ENCODE results near the gene DGLUCY.
"Not testable (repeated sequence)": the region's sequence is repeated elsewhere in the genome, so short reads cannot be mapped to it uniquely, and the experiment has no call there.

DGLUCY gene

DNA sequence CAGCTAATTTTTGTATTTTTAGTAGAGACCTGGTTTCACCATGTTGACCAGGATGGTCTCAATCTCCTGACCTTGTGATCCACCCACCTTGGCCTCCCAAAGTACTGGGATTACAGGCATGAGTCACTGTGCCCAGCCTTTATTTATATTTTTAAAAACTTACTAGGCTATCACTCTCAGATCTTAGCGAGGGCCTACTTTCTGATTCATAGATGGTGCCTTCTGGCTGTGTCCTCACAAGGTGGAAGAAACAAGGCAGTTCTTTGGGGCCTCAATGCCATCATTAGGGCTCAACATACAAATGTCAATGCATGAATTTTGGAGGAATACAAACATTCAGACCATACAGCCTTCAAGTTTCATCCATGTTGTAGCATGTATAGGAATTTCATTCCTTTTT is 2.4 kb upstream of the DGLUCY start:
- no peak for DNase-seq (ENCODE audit: low spot score)

DNA sequence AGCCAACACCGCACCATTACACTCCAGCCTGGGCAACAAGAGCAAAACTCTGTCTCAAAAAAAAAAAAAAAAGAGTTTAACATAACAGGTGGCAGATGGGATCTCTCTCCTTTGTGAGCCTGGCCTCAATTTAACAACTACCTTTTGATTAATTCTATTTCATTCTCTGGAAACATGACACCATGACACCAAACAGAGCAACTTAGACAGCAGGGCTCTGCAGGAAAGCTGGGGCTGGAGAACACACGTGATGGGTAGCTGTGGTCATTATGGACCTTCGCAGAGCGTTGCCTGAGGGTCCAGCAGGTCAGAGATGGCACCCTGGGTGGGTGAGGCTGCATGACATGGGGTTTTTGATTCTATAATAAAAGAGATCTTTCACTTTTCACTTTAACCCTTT is 1.7 kb upstream of the DGLUCY start:
- no peak for DNase-seq (ENCODE audit: low spot score)

DNA sequence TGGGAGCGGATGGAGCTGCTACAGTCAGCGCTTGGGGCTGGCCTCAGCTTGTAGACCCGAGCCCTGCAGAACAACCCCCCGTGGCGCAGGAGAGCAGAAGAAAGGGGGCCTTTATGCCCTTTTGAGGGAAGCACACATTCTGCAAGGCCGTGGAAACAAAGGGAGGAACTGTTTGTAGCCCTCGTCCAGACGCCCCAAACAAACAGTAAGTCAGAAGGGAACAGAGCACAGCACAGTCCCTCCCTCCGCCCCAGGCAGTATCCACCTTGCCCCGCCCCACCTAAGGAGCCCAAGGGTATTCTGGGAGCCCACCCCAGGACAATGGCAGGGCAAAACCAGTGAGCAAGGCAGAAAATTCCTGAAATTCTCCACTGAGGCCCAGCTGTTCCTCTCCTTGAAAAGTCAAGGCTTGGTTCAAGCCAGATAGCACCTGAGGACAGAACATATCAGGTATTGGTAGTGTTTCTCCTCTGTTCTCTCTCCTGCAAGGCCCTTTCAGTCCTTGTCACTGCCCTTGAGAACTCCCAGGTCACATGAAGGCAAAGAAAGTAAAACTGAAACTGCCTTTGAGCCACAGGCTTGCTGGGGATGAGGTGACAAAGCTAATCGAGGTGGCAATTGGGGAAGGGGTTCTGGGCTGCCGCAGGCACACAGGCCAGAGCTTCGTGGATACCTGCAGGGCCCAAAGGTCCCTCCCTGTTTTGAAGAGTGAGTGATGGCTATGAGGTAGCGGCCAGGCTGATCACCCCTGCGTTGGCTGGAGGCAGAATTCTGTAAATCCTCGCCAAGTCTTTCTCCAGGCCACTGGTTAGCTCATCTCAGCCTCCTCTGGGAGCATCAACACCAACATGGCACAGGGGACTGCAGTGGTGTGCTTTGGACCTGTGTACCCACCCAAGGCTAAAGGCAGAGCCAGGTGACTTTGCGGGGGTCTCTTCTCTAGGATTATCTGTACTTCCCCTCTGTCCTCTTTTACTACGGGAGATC is 499 bp downstream of the DGLUCY start:
- DNase-seq (ENCODE audit: low spot score), result peak; percentile 64

DNA sequence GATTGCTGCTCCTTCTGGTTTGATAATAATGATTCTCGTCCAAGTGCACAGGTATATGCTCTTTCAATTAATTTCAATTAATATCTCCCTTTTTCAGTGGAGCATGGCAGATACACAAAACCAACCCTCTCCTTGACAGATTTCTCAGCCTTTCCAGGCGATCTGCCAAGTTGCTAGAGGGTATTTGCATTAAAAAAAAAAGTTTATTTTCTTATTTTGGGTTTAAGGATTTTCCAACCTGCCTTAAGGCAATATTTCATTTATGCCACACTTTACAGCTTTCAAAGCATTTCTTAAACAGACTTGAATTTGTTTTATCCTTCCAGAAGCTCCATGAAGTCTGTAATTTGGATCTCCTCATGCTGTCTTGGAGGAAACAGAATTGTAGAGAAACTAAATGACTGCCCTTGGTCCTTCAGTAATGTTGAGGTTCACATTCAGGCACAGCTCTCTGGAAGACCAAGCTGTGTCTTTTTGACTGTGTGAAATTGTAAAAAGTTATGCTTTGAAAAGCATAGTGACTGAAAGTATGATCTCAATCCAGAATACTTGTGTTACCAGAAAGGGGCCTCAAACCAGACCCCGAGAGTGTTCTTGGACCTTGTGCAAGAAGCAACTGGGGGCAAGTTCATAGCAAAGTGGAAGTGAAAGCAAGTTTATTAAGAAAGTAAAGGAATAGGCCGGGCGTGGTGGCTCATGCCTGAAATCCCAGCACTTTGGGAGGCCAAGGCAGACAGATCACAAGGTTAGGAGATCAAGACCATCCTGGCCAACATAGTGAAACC is 2.3 kb downstream of the DGLUCY start:
- no peak for DNase-seq (ENCODE audit: low spot score)

DNA sequence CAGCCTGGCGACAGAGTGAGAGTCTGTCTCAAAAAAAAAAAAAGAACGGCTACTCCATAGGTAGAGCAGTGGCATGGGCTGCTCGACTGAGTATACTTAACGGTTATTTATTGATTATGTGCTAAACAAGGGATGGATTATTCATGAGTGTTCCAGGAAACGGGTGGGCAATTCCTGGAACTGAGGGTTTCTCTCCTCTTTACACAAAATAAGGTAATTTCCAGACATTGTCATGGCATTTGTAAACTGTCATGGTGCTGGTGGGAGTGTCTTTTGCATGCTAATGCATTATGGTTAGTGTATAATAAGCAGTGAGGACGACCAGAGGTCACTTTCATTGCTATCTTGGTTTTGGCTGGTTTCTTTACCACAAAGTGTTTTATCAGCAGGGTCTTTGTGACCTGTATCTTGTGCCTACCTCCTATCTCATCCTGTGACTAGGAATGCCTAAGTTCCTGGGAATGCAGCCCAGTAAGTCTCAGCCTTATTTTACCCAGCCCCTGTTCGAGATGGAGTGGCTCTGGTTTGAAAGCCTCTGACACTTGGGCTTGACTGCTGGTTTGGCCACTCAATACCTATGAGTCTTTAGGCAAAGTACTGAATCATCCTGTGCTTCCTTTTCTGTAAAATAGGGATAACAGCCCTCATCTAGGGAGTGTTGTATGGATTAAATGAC is 3.2 kb downstream of the DGLUCY start:
- no peak for DNase-seq (ENCODE audit: low spot score)

DNA sequence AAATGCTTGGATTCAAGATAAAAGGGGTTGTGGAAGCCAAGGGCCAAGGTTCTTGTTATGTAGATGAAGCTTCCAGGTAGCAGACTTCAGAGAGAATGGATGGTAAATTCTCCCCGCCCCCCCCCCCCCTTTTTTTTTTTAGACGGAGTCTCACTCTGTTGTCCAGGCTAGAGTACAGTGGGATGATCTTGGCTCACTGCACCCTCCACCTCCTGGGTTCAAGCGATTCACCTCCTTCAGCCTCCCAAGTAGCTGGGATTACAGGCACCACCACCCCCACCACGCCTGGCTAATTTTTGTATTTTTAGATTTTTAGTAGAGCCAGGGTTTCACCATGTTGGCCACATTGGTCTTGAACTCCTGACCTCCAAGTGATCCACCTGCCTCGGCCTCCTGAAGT is 4.1 kb downstream of the DGLUCY start:
- no peak for DNase-seq (ENCODE audit: low spot score)

DNA sequence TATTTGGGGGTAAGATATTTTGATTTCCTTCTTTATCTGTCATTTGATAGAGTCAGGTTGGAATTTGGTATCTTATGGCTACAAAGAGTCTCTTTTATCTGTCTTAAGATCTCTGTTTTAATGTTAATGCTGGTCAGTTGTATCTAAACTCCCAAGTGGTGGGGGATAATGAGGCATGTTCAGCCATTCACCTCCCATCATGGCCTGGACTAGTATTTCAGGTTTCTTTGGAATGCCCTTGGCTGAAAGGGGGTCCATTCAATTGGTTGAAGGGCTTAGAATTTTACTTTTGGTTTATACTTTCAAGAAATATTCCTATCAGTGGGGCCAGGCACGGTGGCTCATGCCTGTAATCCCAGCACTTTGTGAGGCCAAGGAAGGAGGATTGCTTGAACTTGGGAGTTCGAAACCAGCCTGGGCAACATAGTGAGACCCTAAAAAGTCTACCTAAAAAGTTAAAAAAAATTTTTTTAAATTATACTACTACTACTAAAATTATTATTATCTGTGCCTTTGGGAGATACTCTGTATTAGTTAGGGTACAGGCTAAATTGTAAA is 4.7 kb downstream of the DGLUCY start:
- DNase-seq (ENCODE audit: low spot score), result no peak

DNA sequence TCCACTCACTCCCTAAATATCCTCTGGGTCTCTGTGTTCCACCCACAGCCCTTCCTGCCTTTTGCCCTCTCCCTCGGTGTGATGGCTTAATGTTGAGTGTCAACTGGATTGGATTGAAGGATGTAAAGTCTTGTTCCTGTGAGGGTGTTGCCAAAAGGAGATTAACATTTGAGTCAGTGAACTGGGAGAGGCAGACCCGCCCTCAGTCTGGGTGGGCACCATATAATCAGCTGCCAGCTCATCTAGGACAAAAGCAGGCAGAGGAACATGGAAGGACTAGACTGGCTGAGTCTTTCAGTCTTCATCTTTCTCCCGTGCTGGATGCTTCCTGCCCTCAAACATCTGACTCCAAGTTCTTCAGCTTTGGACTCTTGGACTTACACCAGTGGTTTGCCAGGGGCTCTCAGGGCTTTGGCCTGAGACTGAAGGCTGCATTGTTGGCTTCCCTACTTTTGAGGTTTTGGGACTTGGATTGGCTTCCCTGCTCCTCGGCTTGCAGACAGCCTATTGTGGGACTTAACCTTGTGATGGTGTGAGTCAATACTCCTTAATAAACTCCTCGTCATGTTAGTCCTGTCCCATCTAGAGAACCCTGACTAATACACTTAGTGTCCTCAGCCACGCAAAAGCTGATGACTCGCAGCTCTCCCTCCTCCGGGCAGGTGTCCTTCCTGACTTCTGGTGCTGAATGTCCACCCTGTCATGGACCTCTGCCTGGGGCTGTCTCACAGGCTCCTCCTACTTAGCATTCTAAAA is 5.9 kb downstream of the DGLUCY start:
- peak; percentile 93 for DNase-seq (ENCODE audit: low spot score)

DNA sequence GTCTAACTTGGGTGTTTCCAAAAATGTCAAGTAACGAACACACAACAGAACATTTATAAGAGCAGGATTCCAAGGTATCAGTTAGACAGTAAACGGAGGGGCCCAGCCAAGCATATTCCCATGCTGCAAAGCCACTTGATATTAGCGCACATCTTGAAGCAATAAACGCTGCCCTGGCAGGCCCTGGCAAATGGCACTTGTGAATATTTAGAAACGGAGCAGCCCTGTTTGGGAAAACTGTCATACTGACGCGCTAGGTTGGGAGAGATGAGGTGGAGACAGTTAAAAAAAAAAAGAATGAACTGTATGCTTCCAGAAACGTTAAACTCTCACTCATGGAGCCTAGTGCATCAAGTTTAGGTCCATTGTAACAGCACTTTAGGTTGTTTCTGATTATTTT is 9.3 kb downstream of the DGLUCY start:
- no peak for DNase-seq (ENCODE audit: low spot score)

DNA sequence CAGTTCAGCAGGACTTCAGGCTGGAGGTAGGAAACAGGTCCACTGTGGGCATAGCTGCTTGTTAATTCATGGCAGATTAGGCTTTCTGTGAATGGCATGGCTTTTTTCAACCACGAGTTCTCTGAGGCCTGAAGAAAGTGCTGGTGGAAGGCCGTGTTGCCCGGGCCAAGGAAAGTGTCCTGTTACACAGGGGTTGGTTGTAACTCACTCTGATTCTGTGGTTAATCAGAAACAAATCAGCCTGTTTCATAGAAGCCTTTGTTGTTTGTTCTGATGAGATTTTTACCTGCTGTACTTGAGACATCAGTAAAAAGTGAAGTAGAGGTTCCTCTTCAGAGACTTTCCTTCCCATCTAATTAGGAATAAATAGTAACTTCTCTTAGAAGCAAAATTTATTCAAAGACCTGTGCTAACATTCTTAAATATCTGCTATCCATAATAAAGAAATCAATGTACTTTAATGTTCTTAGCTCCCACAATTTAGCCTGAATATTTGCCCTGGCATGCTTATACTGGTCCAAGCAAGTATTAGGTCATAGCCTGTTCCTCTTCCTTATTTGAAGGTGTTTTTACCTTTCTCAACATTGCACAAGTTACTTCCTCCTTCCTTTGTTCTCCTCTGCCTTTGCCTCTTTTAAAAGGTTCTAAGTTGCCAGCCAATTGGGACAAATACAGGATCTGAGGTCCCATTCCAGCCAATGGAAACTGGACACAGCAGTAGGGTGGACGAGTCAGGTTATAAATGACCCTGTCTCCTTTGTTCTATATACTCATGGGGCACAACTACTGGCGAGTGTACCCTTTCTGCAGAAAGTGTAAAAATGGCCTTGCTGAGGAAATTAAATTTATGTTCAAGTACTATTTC is 10.8 kb downstream of the DGLUCY start:
- DNase-seq (ENCODE audit: low spot score), result not testable (repeated sequence)

DNA sequence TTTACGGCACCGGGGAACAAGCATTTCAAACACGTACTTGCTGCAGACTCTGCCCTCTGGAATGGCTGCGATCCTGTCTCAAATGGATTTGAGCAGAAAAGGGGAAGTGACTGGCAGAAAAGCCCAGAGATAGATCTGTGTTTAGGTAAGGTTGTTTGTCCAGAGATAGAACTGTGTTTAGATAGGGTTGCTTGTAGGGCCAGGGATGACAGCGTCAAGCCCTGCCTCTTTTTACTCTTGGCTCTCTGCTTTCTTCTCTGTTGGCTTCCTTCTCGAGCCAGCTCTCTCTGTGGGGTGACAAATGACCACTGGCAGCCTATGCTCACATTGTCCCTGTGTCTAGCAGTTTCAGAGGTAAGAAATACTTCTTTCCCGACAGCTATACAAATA is 11.4 kb downstream of the DGLUCY start:
- DNase-seq (ENCODE audit: low spot score), result no peak

DNA sequence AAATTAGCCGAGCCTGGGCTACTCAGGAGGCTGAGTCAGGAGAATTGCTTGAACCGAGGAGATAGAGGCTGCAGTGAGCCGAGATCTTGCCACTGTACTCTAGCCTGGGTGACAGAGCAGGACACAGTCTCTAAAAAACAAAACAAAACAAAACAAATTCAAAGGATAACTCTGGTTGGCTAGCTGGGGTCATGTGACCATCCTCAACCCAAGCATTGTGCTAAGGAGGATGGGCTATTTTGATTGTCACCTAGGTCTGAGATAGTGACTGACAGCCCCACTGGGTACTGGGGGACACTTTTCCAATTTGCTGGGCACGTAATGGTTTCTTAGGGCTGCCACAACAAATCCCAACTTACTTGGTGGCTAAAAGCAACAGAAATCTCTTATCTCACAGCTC is 11.9 kb downstream of the DGLUCY start:
- DNase-seq (ENCODE audit: low spot score), result no peak

DNA sequence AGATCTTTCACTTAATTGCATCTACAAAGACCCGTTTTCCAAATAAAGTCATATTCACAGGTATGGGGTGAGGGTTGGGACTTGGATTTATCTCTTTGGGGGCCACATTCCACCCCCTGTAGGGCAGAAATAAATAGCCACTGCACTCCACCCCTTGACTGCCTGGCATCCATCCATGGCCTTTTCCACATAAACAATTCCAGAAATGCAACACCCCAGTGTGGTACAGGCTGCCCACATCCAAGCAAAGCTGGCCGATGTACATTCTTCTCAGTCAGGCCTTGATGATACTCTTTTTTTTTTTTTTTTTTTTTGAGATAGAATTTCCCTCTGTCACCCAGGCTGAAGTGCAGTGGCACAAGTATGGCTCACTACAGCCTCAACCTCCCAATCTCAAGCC is 12.9 kb downstream of the DGLUCY start:
- no peak for DNase-seq (ENCODE audit: low spot score)

DNA sequence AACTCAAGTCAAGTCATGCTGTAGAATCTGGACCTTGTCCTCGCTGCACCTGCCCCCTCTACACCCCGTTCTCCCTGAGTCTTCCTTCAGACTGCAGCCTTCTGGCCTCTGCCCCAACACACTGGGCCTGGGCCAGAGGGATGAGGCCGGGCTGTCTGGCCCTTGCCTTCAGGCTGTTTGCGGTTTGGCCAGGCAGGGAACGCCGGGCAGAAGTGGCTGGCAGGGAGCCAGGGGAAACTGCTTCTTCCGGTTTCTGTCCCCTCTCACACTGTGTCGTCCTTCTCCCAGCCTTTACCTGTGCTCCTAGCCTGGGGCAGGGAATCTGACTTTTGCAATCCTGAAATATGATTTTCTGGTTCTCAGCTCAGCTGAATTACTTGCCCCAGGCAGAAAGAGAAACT is 13.5 kb downstream of the DGLUCY start:
- no peak for DNase-seq (ENCODE audit: low spot score)

DNA sequence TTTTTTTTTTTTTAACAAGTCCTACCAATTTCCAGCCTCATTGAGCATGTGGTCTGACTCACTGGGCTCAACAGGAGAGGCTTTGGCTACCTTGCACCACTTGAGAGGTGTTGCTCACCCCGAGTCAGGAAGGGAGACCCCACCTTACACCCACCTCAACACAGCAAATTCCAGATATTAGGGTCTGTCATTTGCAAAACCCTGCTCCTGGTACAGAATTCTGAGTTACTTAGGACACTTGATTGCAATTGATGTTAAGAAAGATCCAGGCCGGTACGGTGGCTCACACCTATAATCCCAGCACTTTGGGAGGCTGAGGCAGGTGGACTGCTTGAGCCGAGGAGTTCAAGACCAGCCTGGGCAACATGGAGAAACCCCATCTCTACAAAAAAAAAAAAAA is 14.1 kb downstream of the DGLUCY start:
- DNase-seq (ENCODE audit: low spot score), result no peak

DNA sequence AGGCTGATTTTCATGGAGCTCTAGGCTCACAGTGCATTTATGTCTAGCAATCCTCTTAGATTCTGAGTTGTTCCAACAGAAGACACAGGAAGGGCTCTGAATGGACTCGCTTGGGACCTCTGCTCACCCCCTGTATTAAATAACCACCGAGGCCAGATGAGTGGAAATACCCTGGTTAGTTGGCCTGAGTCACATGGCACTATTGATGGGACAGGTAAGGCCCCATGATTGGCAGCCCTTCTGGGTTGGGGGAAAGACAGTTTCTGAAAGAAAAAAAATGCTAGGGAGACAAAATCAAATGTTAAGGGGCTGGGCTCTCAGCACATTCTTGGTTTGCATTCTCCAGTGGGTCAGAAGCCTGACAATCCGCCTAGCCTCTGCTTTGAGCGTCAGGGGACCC is 14.8 kb downstream of the DGLUCY start:
- DNase-seq (ENCODE audit: low spot score), result no peak

DNA sequence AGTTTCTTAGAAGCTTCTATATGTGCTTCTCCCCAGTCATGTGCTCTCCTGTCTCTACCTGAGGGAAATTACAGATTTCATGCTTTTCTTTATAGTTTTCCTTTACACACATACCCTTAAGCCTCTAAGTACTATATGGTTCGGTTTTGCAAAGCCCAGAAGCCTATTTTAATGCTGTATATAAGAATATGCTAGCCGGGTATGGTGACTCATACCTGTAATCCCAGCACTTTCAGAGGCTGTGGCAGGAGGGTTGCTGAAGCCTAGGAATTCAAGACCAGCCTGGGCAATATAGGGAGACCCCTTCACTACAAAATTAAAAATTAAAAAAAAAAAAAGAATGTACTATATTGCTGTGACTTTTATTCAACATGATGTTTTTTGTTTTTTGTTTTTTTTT is 15.4 kb downstream of the DGLUCY start:
- DNase-seq (ENCODE audit: low spot score), result no peak

DNA sequence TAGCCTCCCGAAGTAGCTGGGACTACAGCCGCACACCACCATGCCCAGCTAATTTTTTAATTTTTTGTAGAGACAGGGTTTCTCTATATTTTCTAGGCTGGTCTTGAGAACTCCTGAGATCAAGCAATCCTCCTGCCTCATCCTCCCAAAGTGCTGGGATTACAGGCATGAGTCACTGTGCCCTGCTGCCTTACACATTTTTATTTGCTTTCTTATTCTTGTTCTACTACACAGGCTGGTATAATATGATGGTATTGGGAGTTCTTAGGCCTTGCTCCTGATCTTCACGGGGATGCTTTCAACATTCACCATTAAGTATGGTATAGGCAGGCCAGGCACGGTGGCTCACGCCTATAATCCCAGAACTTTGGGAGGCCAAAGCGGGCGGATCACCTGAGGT is 21.2 kb downstream of the DGLUCY start:
- DNase-seq (ENCODE audit: low spot score), result no peak

DNA sequence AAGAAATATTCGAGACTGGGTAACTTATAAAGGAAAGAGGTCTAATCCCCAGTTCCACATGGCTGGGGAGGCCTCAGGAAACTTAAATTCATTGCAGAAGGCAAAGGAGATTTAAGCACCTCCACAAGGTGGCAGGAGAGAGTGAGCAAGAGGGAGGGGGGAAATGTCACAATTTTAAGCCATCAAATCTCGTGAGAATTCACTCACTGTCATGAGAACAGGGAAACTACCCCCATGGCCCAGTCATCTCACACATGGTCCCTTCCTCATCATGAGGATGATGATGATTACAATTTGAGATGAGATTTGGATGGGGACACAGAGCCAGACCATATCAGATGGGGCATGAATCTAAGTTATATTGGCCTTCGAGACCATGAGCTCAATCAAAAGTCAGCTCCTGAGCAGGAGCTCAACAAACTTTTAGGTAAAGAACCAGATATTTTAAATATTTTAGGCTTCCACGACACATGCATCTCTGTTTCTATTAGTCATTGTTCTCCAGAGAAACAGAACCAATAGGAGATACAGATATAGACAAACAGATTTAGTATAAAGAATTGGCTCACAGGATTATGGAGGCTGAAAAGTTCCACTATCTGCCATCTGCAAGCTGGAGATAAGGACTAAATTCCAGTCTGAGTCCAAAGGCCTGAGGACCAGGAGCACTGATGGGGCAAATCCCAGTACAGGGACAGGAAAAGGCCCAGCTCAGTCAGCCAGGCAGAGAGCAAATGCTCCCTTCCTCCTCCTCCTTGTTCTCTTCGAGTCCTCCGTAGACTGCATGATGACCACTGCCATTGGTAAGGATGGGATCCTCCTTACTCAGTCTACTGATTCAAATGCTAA is 24.9 kb downstream of the DGLUCY start:
- DNase-seq (ENCODE audit: low spot score), result peak; percentile 42

DNA sequence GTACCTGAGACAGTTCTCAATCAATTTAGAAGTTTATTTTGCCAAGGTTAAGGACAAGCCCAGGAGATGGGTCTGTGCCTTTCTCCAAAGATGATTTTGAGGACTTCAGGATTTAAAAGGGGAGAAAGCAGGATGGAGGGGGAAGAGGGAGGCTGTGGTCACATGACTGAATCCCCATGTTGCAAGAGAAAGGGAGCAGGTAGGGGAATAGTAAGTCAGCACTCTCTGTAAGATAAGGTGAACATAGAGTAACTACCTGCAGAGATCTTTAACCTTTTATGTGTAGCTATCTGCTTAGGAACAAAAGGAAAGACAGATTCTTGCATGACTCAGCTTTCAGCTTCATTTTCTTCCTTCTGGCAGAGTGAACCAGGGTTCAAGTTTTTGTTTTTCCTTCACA is 25.9 kb downstream of the DGLUCY start:
- DNase-seq (ENCODE audit: low spot score), result no peak

Data from RKO (cell line).